HG03469 (cell line): ENCODE data around the gene ROBO2.

Source experiments
- ATAC-seq: cut with Tn5 transposase; IDR thresholded peaks from one replicate; pipeline ENCODE4 v1.9.1; 2021; ENCODE audit warnings: mild to moderate bottlenecking, moderate library complexity, moderate number of reproducible peaks; ENCODE audit not compliant: unreplicated experiment

Gene ROBO2

DNA sequence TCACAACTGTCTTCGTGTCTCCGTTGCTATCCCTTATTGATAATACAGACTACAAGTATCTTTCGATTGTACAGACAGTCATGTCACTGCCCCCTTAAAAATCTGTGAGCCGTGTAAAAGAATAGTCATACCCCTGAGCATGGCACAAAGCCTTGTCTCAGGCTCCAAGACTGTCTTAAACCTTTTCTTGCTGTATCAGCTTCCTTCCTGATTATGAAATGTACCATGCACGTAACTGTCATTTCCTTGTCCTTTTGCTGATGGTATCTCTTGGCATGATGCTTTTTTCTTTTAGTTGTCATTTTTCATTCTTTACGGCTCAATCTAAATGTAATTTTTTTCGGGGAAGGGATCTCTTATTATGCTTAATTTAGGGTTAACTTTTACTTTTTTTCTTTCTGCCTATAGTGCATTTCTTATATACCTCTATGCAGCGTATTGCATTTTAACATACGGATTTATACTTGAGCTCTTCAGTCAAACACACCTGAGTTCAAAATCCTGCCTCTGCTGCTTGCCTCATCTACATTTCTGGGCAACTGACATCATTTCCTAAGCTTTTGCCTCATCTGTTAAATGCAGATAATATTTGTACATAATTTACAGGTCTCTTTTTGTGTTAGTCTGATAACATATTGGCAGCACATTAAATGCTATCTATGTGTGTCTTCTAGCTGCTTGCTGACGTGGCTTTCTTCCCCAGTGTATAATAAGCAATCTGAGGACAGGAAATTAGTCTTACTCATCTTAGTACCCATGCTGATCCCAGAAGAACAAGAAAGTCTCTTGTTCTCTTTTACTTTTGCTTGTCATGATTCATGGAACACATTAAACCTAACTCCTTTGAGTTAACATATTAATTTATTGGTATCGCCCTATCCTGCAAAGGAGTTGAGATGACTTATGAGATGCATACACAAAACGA, 57.3 kb downstream of the ROBO2 start:
- no peak for ATAC-seq

DNA sequence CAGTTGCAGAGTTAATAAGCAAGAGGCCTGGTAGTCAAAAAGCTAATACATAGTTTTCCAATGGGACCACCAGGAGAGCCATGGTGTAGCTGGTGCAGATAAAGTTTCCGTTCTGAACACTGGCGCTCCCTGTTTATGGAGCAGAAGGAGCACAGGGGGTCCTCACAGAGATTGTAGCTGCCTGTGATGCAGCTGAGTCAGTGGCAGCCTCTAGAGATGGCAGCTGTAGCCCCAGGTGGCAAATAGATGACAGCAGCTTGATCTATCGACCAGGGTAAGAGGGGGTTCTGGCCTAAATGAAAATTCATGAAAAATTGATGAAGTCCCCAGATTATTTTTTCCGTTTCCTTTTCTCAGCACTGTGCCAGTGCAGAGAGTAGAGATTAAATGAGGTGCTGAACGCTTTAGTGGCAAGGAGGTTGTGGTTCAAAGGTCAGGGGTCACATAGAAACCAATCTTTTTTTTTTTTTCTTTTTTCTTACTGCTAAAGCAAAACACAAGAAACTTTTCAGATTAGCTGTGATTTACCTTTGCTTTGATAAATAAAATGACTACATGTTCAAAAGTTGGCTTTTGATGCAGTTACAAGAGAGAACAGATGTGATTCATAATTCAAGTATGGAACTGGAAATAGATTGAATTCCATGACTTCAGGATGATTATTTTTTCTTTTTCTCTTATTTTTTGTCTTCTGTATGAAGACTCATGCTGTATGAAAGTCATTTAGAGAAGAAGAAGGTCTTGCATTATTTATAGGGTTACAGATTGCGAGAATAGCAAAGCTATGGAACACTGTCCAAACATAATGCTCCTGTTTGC, 63.3 kb downstream of the ROBO2 start:
- no peak for ATAC-seq

DNA sequence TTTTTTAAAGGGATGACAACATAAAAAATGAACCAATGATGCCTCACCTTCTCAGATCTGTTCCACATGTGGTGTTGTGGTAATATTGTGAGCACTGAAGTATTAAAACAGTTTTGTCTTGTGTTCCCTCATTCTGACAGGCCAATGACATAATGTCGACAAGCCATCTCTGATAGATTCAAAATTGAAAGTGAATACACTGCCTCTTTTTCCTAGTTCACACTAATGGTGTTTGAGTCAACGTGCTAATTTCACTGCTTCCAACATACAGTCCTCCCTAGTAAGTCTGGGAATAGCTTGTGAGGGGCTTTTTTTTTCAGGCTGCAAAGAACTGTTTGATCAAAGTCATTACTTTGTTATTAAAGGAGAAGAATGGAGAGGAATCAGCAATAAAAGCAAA, 82.8 kb downstream of the ROBO2 start:
- no peak for ATAC-seq

DNA sequence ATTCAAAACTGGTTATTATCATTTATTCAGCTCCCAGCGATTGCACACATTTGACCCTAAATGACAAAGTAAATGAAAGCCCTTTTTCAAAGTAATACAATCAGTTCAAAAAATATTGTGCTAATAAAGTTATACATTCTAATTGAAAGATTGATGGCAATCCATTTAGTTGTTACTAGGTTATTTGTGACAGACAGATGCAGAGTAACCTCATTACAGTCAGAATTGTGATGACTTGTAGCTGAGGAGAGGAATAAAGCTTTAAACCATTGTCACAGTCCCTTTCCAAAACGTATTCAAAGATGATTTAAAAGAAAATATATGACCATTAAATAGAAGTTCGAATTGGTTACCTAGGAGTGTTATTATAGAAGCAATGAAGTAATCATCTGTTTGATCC, 86.1 kb downstream of the ROBO2 start:
- no peak for ATAC-seq

DNA sequence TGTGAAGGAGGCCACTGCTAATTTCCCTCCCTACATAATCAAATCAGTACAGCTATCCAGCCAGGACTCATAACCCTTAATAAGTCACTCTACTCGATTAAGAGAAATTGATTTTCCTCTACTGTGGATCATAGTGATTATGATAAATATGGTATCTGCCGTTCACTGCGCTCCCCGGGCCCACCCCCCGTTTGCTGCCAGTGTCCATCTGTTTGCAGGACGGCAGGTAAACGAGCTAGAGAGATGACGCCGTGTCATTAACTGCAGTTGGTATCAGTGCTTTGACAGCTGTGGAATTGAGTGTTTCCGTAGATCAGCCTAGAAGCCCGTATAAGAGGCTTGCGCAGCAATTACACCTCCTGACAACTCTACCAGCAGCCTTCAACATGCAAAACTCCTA, 94.9 kb downstream of the ROBO2 start:
- ATAC-seq, result no peak

DNA sequence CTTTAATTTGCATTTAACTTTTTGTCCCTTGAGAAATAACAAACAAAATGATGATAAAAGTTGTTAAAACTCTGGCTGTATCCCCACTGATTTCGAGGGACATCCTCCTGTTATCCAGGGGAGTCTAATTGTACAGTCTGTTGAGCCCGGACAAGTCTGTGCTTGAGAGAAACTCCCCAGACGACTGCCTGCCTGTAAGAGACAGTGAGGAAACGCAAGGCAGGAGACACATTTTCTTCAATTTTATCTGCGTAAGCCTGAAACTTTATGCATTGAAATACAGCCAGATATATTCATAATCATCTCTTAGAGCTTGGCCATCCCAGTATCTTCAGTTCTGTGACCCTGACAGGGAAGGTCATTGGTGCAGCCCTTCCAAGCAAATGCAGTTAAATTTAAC, 97.7 kb downstream of the ROBO2 start:
- ATAC-seq, result no peak

DNA sequence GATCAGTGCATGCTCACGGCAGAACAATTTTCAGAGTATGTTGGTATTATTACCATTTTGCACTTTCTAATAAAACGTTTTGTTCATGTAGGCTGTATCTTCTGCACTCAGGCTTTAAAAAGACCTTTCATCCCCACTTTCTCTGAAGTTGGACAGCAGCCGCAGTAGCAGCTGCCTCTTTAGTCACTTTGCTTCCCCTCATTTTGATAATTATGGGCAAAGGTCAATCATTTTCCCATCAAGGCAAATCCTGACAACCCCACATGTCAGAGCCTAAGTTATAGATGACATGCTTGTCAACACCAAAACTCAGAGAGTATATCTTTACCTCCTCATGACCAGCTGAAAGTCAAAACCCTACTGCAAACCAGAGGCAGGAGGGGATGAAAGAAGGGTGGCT, 99.7 kb downstream of the ROBO2 start:
- no peak for ATAC-seq

- no peak for ATAC-seq
Observed at GRCh38 chr3:77141423-77141822, 101.5 kb downstream of the ROBO2 start.

GRCh38 chr3:77142578-77142977, 102.7 kb downstream of the ROBO2 start:
- no peak for ATAC-seq

- ATAC-seq, result no peak
Observed at GRCh38 chr3:77146004-77146403, 106.1 kb downstream of the ROBO2 start.

DNA sequence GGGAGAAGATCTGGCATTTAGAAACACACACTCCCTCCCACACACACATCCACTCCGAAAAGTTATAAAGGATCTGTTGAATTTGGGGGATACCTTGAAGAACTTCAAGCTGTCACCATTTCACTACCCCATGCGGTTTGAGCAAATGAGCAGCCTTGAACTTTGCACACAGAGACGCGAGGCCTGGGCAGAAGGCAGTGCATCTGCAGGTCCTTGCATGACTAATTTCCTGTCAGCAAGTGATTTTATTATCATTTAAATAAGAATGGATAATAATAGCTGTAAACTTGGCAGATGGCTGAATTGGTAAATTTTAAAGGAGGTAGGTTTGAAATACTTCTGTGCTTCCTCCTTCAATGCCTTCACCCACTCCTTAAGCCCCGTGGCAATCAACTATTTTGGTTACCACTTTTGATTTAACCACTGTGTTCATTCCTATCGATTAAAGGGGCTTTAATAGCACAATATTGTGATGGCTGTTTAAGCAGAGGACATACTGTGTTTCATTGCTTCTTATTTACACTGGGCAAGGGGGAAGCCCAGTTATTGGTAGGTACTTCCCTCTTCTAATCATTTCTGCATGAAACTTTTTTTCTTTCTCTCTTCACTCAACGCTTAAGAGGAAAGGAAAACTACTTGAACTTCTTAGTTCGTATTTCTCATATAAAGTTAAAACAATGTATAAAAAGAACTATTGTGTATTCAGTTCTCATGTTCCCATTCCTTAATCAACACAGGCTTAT, 108.1 kb downstream of the ROBO2 start:
- ATAC-seq, result no peak

DNA sequence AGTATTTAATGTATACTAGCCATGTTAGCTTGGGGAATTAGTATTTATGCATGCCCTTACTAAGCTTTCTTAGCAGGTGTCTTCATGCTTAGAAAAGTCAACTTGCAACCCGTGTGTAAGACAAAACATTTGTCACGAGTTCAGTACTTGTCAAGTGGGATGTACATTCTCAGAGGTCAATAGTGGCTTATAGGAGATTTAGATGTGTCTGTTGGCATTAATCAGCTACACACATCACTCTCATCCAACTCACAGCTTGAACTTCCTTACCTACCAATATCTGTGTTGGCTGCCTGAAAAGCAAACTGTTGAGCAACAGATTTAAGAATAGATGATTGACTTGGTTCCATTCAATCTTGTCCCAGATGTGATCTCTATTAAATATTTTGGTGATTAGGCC, 109.5 kb downstream of the ROBO2 start:
- no peak for ATAC-seq

GRCh38 chr3:77150028-77150427, 110.1 kb downstream of the ROBO2 start:
- no peak for ATAC-seq

DNA sequence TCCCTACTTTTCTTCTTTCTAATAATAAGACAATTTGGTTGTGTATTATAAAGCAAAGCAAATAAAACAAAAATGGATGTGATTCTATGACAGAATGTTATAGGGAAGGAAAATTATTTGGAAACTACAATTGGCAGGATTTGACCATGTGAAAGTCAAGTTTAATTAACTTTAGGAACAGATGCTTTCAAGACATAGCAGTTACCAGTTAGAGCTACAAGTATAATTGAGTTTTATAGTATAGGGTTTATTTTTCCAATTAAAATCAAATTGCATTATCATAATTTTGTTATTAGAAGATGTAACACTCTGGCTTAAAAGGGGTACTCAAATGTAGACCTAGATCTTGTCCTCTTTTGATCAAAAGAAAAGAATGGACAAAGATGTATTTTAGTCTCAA, 110.9 kb downstream of the ROBO2 start:
- no peak for ATAC-seq

- ATAC-seq, result no peak
Observed at GRCh38 chr3:77158730-77159581, 119.1 kb downstream of the ROBO2 start.

DNA sequence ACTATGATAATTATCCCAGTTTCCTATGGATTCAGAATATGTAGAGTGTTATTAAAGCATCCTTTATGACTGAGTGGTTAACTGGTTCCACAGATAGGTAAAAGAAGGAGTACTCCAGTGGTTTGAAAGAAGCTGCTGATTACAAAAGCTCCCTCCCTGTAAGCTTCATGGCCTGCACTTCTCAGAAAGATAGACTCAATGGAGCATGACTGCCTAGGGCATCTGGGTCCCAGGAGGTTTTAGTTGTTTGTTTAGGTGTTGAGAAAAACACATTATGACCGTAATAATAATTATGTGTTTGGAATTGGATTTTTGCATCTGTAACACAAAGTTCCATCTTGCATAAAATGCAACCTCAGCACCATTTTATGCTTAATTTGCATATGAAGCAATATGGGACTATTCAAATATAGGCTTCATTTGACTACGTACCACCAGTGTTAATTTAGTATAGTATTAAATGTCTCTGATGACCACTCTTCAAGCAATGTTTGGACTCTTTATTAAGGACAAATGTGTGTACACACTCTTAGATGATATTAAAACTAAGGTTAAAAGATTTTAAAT, 121.1 kb downstream of the ROBO2 start:
- no peak for ATAC-seq

DNA sequence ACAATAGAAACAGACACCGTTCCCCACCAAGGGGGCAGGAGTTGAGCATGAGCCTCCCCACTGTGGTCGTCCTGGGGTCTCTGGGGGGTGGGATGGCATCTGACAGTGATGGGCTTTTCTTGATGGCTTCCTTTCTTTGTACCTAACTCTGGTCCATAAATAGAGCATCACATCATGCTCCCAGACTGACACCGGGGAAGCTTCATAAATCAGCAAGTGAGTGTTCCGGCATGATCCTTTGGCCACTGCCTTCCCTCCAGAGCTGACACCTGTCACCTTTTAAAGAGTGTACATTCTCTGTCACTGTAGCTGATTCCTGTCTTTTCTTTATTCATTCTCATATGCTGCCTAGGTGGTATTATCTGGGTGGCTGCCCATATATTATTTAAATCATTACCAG, 129.9 kb downstream of the ROBO2 start:
- no peak for ATAC-seq

DNA sequence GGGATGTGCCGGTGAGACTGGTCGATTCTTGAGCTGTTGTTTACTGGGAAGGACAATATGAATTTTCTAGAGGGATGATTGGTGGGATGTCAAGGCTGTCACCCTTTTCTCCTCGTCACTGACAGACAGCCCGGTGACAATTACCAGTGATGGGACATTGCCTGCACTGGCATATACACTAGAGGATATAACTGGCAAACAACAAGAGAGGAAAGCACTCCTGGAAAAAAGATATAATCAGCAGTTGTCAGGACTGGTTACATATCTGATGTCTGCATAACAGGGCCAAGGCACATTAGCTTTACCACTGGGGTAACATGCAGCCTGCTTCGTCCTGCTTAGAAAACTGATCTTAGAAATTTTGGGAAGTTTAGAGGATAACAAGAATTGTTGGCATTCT, 131.1 kb downstream of the ROBO2 start:
- ATAC-seq, result no peak

- no peak for ATAC-seq
Observed at GRCh38 chr3:77179762-77180161, 139.9 kb downstream of the ROBO2 start.

DNA sequence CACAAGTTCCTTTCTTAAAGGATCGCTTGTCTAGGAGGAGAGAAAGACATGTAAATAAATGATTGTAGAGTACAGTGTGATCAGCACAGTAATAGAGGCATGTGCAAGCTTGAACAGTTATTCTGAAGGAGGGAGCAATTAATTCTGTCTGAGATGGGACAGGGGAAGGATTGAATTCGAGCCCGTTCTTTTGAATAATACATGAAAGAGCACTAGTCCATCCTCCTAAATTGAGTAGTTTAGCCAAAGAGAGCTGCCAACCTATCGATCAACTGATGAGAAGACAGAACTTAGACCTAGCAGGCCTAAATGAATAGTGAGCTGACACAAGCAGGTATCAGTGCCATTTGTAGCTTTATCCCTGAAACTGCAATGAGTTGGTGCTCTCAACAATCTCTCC, 142.4 kb downstream of the ROBO2 start:
- no peak for ATAC-seq
